Measurements from ENCODE around the gene AKAP17A.
"Not testable (repeated sequence)": the region's sequence is repeated elsewhere in the genome, so short reads cannot be mapped to it uniquely, and the experiment has no call there.

AKAP17A gene
- total RNA-seq = 214 to 310 (median 267) reads per million in 4 experiments

- peak; percentile 96 for DNase-seq
Measured at GRCh38 chrX:1591102-1591862, at the start of gene AKAP17A. TSS of gene AKAP17A (plus strand) at chrX:1591604. CDS start at chrX:1593463, 1,859 bp downstream.

GRCh38 chrX:1542994-1543725, 48.2 kb upstream of the AKAP17A start:
- no peak for DNase-seq

DNA sequence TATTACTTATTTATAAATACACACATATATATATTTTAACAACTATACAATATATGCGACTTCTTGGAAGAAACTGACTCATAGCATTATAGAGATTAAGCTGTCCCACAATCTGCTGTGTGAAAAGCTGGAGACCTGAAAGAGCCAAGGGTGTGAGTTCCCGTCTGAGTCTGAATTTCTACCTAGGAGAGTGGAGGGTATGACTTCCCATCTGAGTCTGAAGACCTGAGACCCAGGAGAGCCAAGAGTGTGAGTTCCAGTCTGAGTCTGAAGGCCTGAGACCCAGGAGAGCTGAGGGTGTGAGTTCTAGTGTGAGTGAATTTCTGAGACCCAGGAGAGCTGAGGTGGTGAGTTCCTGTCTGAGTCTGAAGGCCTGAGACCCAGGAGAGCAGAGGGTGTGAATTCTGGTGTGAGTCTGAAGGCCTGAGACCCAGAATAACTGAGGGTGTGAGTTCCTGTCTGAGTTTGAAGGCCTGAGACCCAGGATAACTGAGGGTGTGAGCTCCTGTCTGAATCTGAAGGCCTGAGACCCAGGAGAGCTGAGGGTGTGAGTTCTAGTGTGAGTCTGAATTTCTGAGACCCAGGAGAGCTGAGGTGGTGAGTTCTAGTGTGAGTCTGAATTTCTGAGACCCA, 45.5 kb upstream of the AKAP17A start:
- no peak for DNase-seq

DNA sequence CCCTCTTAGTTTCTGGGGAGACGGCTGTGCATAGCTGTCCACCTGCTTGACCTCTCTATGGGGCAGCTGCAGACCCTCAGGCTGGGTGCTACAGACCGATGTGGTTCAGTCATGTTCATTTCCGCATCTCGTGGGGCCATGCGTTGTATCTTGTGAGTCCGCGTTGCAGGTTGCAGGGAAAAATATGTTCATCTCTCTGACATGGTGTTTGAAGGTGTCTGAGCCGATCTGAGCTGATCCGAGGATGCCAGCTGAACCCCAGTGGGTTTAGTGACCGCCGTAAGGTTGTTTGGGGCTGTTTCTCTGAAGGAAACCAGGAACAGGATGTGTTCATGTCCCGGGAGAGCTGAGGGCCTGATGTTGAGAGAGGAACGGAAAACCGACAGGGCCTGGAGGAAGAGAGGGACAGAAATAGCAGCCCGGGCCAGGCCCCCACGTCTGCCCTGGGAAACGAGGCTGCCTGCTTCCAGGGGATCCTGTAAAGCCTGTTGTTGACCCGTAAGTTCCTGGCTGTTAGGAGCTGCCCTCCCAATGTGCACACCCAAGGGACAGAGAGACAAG, 44.6 kb upstream of the AKAP17A start:
- no peak for DNase-seq

DNA sequence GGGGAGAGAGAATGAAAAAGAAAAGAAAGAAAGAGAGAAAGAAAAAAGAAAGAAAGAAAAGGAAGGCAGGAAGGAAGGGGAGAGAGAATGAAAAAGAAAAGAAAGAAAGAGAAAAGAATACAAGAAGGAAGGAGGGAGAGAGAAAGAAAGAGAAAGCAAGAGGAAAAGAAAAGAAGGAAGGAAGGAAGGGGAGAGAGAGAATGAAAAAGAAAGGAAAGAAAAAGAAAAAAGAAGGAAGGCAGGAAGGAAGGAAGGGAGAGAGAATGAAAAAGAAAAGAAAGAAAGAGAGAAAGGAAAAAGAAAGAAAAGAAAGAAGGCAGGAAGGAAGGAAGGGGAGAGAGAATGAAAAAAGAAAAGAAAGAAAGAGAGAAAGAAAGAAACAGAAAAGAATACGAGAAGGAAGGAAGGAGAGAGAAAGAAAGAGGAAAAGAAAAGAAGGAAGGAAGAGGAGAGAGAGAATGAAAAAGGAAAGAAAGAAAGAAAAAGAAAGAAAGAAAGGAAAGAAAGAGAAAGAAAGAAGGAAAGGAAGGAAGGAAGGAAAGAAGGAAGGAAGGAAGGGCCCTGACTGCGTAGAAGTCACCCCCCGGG, 39.4 kb upstream of the AKAP17A start:
- DNase-seq = no peak

- no peak for DNase-seq
Measured at GRCh38 chrX:1554469-1555210, 36.8 kb upstream of the AKAP17A start.

- no peak for DNase-seq
Measured at GRCh38 chrX:1555370-1555769, 36.0 kb upstream of the AKAP17A start.

- DNase-seq = not testable (repeated sequence)
Measured at GRCh38 chrX:1557442-1557841, 34.0 kb upstream of the AKAP17A start.

DNA sequence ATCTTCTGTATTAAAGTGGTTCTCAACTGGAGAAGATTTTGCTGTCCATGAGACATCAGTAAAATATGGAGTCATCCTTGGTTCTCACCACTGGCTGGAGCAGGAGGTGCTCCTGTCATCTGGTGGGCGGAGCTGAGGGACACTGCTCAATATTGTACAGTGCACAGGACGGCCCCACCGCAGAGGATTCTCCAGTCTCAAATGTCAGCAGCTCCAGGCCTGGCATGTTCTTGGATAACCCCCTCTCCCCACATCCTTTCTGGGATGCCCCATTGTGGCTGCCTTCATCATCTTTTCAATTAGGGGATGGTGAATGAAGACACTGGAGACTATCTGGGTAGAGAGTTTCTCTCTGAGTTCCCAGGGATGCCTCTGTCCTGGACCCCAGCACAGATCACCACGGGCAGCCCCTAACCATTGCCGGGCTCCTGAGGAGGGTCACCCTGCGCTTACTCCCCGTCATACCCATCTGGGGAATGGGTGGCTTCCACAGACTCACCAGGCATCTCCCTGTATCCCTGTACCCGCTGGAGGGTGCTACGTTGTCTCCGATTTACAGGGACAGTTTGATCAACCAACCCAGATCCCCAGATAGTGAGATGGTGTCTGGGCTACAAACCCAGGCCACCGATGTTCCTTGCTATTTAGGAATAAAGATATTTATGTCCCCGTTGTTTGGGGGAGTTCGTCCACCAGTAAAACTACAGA, 32.5 kb upstream of the AKAP17A start:
- no peak for DNase-seq

- DNase-seq = no peak
Measured at GRCh38 chrX:1561164-1561563, 30.2 kb upstream of the AKAP17A start.

DNA sequence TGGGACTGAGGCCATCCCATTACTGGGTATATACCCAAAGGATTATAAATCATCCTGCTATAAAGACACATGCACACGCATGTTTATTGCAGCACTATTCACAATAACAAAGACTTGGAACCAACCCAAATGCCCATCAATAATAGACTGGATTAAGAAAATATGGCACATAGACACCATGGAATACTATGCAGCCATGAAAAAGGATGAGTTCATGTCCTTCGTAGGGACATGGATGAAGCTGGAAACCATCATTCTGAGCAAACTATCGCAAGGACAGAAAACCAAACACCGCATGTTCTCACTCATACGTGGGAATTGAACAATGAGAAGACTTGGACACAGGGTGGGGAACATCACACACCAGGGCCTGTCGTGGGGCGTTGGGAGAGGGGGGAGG, 27.3 kb upstream of the AKAP17A start:
- DNase-seq = not testable (repeated sequence)

DNA sequence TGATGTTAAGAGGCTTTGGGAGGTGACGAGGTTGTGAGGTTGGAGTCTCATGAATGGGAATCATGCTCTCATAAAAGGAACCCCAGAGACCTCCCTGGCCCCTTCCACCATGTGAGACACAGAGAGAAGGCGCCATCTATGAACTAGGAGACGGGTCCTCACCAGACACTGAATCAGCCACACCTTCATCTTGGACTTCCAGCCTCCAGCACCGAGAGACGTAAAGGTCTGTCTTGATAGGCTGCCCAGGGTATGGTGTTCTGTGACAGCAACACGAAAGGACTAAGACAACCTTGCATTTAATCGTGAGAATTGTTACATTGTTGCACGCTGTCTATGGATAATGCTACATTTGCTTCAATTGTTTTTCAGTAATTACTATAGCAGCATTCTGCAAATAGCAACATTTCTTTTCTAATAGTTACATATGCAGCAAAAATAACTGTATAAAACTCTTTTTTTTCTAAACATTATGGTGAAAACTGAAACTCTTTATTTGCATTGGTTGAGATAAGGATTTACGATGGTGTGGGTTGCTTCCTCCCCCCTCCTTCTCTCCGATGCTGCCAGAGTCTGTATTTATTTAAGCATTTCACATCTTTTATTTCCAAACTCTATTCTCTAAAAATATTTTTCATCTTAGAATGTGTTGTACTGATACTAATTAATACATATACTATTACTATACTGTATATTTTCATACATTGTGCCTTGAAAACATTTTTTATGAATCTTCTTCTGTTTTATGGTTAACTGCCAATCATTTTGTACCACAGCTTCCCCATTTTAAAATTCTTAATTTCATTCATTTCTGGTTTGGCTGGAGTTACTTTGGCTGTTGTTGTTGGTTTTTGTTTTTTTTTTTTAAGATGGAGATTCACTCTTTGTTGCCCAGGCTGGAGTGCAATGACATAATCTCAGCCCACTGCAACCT, 26.4 kb upstream of the AKAP17A start:
- DNase-seq = no peak

DNA sequence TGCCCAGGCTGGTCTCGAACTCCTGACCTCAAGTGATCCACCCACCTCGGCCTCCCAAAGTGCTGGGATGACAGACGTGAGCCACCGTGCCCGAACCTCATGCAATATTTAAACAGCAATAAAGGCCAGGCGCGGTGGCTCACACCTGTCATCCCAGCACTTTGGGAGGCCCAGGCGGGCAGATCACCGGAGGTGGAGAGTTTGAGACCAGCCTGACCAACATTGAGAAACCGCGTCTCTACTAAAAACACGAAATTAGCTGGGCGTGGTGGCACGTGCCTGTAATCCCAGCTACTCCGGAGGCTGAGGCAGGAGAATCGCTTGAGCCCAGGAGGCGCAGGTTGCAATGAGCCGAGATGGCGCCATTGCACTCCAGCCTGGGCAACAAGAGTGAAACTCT, 17.2 kb upstream of the AKAP17A start:
- DNase-seq = not testable (repeated sequence)

GRCh38 chrX:1576201-1576992, 15.0 kb upstream of the AKAP17A start:
- DNase-seq = no peak

DNA sequence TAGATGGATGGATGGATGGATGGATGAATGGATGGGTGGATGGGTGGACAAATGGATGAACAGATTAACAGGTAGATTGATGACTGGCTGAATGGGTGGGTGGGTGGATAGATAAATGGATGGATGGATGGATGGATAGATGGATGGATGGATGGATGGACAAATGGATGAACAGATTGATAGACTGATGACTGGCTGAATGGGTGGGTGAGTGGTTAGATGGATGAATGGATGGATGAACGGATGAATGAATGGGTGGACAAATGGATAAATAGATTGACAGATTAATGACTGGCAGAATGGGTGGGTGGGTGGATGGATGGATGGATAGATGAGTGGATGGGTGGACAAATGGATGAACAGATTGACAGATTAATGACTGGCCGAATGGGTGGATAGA, 13.6 kb upstream of the AKAP17A start:
- DNase-seq = no peak

- DNase-seq = no peak
Measured at GRCh38 chrX:1578511-1579173, 12.8 kb upstream of the AKAP17A start.

- DNase-seq = peak; percentile 63
Measured at GRCh38 chrX:1581132-1581531, 10.3 kb upstream of the AKAP17A start.

DNA sequence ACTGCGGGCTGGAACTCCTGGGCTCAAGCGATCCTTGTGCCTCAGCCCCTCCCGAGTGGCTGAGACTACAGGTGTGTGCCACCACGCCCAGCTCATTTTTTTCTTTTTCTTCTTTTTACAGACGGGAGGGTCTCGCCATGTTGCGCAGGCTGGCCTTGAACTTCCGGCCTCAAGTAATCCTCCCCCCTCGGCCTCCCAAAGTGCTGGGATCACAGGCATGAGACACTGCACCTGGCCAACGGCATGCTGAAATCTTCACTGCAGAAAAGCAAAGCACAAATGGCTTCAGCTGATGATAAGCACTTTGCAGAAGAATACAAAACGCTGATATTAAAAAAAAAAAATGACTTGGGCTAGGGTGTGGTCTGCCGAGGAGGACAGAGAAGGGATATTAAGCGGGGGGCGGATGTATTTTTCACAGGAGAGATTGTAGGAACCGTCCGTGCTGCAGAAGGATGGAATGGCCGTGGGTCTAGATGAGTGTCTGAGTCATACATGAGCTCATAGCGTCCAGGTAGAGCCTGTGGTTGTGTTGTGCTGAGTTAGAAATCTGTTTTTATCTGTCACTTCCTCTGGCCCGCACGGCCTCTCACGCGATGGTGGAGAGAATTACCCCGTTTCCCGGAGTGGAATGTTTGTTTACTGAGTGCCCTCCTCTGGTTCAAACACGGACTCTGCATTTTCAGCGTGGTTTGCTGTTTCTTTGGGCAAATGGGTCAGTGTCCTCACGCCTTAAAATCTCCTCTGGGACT, 8.5 kb upstream of the AKAP17A start:
- DNase-seq = no peak

All from effector CD8-positive, alpha-beta T cell (primary cell).